Measurements from ENCODE around the gene KRT2.
"Not testable (repeated sequence)": the region's sequence is repeated elsewhere in the genome, so short reads cannot be mapped to it uniquely, and the experiment has no call there.

KRT2 gene

DNA sequence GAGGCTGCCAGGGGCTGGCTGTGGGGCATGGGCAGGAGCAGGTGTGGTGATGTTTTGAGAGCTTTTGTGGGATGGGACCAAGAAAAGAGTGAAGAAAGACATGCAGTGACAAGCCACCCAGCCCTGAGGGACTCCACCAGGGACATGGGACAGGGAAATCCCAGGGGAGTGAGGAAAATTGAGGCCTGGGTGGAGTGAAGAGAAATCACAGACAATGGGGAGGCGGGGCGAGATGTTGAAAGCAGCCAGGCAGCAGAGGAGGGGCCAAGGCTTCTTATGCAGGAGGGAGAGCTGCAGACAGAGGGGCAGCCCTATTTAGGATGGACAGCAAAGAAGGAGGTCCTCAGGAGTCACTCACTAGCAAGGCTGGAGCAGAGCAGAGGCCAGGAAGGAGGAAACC, 32.4 kb upstream of the KRT2 start:
- DNase-seq (ENCODE audit: low read depth in 2 of 2) = no peak

DNA sequence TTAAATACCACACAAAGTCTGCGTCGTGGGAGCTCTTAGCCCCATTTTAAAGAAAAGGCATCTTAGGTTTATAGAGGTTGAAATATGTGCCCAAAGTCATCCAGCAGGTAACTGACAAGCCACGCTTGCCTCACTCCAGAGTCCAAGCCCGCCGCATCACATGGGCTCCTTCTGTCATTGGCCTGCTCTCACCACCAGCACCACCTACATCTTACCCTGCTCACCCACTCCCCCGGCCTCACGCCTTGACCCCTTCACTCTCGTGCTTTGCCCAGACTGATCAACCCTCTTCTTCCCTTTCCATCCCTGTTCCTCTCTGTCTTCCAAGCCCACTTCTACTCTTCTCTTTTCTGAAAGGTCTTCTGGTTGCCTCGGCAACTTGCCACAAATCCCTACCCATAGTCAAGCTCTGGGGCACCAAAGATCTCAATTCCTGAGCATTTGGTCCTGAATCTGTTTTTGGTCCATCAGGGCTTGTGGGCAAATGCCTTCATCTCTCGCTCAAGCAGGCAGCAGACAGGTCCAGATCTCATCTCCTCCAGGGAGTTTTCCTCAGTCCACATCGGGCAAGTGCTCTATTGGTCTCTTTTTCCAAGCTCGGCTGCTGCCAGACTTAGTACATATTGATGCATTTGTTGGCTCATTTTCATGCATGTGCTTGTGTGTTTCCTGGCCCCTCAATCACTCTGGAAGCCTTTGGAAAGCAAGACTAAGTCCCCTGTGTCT, 31.7 kb upstream of the KRT2 start:
- DNase-seq (ENCODE audit: low read depth in 2 of 2) = no peak

- DNase-seq (ENCODE audit: low read depth in 2 of 2) = no peak
These were observed 31.0 kb upstream of the KRT2 start for GRCh38 chr12:52682938-52683574.

GRCh38 chr12:52682381-52682660, 30.3 kb upstream of the KRT2 start:
- DNase-seq (ENCODE audit: low read depth in 2 of 2) = no peak

GRCh38 chr12:52681526-52682380, 29.7 kb upstream of the KRT2 start:
- DNase-seq (ENCODE audit: low read depth in 2 of 2) = peak in 1 of 2 donors; percentile 7

GRCh38 chr12:52680363-52680762, 28.4 kb upstream of the KRT2 start, which contains the start of gene KRT1:
Gene KRT1, minus strand, starts transcription at chr12:52680407. Its CDS starts 59 bp downstream, at chr12:52680348.
- no peak for DNase-seq (ENCODE audit: low read depth in 2 of 2)

DNA sequence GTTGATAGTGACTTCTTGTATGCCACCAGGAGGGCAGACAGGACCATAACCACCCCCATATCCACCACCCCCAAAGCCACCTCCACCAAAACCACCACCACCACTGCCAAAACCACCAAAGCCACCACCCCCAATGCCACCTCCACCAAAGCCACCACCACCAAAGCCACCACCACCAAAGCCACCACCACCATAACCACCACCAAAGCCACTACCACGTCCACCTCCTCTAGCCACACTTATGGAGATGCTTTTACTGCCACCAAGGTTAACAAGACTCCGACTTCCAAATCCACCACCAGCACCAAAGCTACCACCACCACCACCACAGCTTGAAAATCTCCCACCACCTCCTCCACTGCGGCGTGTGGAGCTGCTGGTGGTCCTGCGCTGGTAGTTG, 27.9 kb upstream of the KRT2 start:
- DNase-seq (ENCODE audit: low read depth in 2 of 2) = no peak

GRCh38 chr12:52677671-52678070, 25.7 kb upstream of the KRT2 start:
- DNase-seq (ENCODE audit: low read depth in 2 of 2) = no peak

- no peak for DNase-seq (ENCODE audit: low read depth in 2 of 2)
These were observed 25.1 kb upstream of the KRT2 start for GRCh38 chr12:52677126-52677525.

DNA sequence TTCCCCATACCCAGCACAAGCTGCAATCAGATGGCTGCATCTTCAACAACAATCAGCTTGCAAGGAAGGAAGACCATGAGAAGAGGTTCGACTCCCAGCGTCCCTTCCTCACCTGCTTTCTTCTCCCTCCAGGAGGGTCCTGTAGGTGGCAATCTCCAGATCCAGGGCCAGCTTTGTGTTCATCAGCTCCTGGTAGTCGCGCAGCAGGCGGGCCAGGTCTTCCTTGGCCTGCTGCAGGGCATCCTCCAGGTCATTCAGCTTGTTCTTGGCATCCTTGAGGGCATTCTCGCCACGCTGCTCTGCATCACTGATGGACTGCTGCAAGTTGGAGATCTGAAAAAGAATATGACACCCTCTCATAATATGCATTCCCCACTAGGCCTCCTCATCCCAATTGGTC, 24.2 kb upstream of the KRT2 start:
- DNase-seq (ENCODE audit: low read depth in 2 of 2) = no peak

- no peak for DNase-seq (ENCODE audit: low read depth in 2 of 2)
These were observed 23.3 kb upstream of the KRT2 start for GRCh38 chr12:52675301-52675701.

DNA sequence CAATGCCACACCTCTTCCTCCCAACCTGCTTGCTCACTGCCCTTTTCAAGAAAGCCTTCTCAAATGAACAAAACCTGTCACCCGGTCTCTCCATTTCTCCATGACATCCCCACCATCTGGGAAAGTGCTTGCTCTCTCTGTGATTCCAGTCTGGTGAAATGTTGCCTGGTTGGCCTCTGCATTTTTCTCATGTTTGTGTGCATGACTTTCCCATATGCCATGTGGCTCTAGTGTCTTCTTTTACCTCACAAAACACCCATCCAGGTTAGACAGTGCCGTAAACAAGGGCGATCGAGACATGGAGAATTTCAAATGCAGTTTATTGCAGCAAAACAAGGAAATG, 22.4 kb upstream of the KRT2 start:
- DNase-seq (ENCODE audit: low read depth in 2 of 2) = no peak

- DNase-seq (ENCODE audit: low read depth in 2 of 2) = no peak
These were observed 21.9 kb upstream of the KRT2 start for GRCh38 chr12:52673713-52674432.

GRCh38 chr12:52673217-52673616, 21.2 kb upstream of the KRT2 start:
- DNase-seq (ENCODE audit: low read depth in 2 of 2) = no peak

GRCh38 chr12:52672321-52672933, 20.4 kb upstream of the KRT2 start:
- DNase-seq (ENCODE audit: low read depth in 2 of 2) = no peak

GRCh38 chr12:52670961-52671360, 18.9 kb upstream of the KRT2 start:
- no peak for DNase-seq (ENCODE audit: low read depth in 2 of 2)

GRCh38 chr12:52670506-52670905, 18.5 kb upstream of the KRT2 start:
- DNase-seq (ENCODE audit: low read depth in 2 of 2) = no peak

DNA sequence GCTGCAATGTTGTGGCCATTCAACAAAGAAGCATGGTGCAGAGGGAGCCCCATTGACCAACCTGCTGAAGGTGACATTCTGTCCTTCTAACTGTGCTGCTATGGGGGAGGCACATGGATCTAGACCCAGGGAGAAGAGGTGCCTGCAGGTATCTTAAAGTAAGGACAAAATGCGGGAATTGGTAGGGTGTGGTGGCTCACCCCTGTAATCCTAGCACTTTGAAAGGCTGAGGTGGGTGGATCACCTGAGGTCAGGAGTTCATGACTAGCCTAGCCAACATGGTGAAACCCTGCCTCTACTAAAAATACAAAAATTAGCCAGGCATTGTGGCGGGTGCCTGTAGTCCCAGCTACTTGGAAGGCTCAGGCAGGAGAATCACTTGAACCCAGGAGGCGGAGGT, 17.9 kb upstream of the KRT2 start:
- DNase-seq (ENCODE audit: low read depth in 2 of 2) = not testable (repeated sequence)

DNA sequence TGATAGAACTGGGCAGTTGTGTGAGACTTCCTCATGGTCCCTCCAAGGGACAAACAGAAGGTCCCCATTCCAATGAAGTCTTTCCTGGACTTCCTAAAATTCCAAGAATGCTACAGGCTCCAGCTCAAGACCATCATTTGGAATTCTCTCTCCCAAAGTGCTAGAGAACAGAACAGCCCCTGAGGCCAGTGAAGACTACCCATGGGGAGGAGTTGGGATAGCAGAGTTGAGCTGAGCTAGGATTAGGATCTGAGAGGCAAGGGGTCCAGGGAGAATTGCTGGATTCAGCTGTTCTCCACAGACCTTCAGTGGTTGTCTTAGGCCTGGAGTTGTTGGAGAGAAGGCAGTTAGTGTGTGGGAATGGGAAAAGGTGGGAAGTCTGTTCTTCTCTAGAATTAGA, 17.4 kb upstream of the KRT2 start:
- DNase-seq (ENCODE audit: low read depth in 2 of 2) = no peak

- no peak for DNase-seq (ENCODE audit: low read depth in 2 of 2)
These were observed 15.9 kb upstream of the KRT2 start for GRCh38 chr12:52667931-52668330.

DNA sequence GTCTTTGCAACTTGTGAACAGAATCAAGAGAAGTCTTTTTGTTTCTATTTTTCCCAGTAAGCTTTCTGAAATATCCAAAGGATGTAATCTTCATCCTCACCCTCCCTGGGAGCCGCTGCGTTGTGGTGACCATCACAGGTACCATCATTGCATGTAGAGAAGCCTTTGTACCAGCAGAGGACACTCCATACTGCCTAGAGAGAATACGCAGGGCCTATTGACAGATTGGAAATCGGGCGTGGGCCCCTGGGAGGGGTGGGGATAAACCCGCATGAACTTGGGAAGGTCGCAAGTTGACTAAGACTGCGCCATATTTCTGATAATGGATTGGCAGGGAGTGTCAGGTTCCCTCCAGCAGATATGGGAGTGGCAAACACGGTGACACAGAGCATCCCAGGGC, 15.5 kb upstream of the KRT2 start:
- DNase-seq (ENCODE audit: low read depth in 2 of 2) = no peak

DNA sequence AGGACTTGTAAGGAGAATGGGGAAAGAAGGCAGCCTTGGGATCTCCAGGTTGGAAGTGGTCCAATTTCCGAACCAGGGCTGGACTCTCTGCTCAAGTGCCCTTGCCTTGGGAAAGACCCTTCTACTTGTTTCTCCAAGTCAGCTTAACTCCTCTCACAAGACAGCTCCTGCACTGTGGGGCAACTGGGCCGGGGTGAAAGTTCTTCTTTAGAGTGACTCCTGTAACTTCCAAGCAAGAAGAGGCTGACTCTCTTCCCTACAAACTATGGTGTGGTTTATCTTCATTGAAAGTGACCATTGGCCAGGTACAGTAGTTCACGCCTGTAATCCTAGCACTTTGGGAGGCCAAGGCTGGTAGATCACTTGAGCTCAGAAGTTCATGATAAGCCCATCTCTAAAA, 14.5 kb upstream of the KRT2 start:
- no peak for DNase-seq (ENCODE audit: low read depth in 2 of 2)

All from stimulated activated CD4-positive, alpha-beta T cell treated with anti-CD3 and anti-CD28 coated beads, Interleukin-1b, Interleukin-23, amount 100 ng/mL, for 1 hour (primary cell).